GM19467 (cell line): ENCODE data around the gene HBEGF.
"Not testable (repeated sequence)": the region's sequence is repeated elsewhere in the genome, so short reads cannot be mapped to it uniquely, and the experiment has no call there.

Experiments used
- ATAC-seq: cut with Tn5 transposase; IDR thresholded peaks from one replicate; pipeline ENCODE4 v1.9.1; 2021; ENCODE audit warnings: mild to moderate bottlenecking, moderate library complexity; ENCODE audit not compliant: unreplicated experiment

HBEGF gene

GRCh38 chr5:140361901-140362300 lies 15.5 kb upstream of the HBEGF start:
- ATAC-seq = no peak

DNA sequence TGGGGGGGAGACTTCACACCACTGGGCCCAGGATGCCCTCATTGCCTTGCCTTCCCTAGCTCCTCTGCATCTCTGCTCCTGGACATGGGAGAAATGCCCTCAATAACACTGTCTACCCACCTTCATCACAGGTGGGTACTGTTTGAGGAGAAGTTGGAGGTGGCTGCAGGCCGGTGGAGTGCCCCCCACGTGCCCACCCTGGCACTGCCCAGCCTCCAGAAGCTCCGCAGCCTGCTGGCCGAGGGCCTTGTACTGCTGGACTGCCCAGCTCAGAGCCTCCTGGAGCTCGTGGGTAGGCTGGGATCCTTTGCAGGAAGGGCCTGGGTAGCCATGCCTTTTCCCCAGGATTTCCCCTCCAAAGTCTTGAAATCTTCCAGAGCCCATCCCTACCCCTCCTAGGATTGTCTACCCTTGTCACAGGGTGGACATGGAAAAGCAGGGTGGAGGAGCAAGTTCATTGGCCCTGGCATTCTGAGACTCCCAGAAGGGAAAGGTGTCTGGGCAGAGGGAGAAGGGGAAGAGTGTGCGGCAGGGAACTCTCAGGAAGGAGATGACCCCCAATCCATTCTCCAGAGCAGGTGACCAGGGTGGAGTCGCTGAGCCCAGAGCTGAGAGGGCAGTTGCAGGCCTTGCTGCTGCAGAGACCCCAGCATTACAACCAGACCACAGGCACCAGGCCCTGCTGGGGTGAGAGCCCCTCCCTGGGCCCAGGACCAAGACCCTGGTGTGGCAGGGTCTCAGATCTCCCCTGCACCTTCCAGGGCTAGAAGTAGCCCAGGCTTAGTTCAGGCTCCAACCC lies 14.5 kb upstream of the HBEGF start:
- ATAC-seq = no peak

GRCh38 chr5:140360101-140360500 lies 13.7 kb upstream of the HBEGF start, which contains the start of gene SLC4A9:
SLC4A9 (plus strand) TSS chr5:140360194; CDS start chr5:140360237, 43 bp downstream.
- ATAC-seq = no peak

- no peak for ATAC-seq
Observed at GRCh38 chr5:140358738-140359310, 12.4 kb upstream of the HBEGF start.

GRCh38 chr5:140357726-140358093 lies 11.3 kb upstream of the HBEGF start:
- peak; percentile 89 for ATAC-seq

DNA sequence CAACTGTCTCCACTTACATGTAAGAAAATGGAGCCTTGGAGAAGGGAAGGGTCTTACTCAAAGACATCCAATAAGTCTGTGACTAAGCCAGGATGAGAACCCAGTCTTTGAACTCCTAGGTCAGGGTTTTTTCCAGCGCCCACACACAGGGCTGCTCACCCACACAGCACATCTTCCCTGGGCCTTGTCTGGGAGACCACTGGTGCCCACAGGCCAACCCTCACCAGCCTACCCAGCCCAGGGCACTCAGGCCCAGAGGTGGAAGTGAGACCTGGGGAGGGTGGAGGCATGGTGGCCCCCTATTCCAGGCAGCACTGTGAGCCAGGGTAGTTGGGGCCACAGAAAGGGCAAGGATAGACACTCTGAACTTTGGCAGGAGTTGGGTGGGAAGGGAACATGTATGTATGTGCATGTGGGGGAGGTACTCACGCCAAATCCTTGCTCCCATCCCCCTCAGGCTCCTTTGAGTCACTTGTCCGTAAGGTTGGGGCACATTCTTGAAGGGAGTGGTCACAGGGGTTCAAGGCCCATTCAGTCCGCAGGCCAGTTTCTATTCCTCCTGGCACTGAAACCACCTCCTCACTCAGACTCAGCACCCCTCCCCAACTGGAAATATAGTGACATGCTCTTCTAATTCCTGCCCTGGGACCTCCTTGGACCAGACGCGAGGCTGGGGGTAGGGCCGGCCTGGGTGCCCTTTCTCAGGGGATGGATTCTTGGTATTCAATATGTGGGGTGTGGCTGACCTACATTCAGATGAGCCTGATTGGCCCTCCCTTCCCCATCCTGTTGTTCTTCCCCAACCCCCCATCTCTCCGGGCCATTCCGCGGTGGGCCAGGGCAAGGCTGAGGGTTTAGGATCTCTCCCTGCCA lies 10.7 kb upstream of the HBEGF start:
- ATAC-seq = no peak

GRCh38 chr5:140355546-140355945 lies 9.1 kb upstream of the HBEGF start:
- no peak for ATAC-seq

GRCh38 chr5:140351609-140352334 lies 5.4 kb upstream of the HBEGF start:
- ATAC-seq = no peak

GRCh38 chr5:140349244-140349643 lies 2.8 kb upstream of the HBEGF start:
- no peak for ATAC-seq

- ATAC-seq = no peak
Observed at GRCh38 chr5:140348104-140348503, 1.7 kb upstream of the HBEGF start.

DNA sequence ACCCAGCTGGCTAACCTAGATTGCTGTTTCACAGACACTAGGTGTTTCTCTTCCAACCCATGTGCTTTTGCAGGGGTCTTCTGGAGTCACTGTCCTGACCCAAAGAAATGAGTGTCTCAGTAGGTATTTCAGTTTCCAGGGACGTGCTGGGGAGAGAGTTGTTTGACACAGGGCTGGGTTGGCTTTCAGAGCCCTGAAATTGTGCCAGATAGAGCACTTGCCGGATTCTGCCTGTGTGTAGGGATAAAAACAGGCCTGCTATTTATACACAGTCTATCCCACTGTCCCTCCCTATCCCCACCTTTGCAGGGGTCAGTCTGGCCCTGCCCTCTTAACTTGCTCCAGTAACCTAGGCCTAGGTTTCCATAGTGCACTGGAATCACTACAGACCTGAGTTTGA lies 957 bp upstream of the HBEGF start:
- no peak for ATAC-seq

GRCh38 chr5:140345919-140346347 lies 470 bp downstream of the HBEGF start:
- peak; percentile 27 for ATAC-seq

GRCh38 chr5:140344683-140345423 lies 1.6 kb downstream of the HBEGF start:
- no peak for ATAC-seq

GRCh38 chr5:140343849-140344248 lies 2.6 kb downstream of the HBEGF start:
- ATAC-seq = not testable (repeated sequence)

DNA sequence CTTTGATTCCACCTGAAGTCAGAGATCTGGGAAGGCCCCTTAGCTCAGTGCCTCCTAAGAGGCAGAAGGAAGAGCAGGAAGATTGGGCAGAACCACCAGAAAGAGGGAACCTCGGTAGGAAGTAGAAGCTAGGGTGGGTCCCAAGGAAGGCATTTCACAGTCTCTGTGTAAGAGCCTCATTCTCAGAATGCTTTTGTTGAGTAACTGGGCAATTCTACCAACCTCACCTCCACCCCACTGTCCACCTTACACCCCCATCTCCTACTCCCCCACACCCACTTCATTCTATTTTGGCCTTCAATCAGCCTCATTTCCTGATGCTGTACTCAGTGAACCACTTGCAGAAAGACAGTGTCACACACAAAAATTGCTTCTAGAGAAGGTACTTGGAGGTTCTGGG lies 3.5 kb downstream of the HBEGF start:
- no peak for ATAC-seq

DNA sequence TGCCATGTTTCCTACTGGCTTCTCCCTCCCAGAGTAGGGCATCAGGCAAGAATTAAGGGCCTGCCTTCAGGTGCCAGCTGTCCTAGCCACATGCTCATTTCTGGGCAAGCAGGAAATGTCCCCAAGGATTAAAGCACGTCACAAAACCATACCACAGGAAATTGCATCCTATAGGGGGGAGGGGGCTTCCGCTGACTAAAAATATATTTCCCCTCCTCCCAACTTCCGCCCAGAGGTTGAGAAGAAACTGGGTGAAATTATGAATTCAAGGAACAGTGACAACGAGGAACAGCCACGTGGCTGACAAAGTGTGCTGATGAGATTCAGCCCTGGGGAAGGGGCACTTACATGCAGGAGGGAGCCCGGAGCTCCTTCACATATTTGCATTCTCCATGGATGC lies 4.1 kb downstream of the HBEGF start:
- ATAC-seq = no peak

- ATAC-seq = no peak
Observed at GRCh38 chr5:140341591-140341990, 4.8 kb downstream of the HBEGF start.

DNA sequence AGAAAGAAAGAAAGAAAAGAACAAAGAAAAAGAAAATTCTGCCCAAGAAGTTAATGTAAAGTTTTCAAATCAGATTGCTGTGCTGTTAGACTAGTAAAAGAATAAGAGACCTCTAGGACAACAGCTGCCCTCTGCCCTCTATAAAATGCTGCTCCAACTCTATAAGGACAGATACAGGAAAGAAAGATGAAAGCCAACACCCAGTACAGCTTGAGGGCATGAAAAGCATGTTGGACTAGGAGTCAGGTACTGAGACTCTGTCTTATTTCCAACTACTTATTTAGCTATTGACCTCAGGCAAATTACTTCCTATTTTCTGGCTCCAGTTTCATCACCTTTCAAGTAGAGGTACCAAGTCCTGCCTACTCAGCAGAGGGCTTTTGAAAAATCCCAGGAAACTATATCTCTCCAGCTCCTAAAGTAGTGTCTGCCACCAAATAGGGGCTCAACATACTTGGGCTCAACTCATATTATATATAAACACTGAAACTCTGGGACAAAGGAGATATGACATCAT lies 5.7 kb downstream of the HBEGF start:
- ATAC-seq = no peak

DNA sequence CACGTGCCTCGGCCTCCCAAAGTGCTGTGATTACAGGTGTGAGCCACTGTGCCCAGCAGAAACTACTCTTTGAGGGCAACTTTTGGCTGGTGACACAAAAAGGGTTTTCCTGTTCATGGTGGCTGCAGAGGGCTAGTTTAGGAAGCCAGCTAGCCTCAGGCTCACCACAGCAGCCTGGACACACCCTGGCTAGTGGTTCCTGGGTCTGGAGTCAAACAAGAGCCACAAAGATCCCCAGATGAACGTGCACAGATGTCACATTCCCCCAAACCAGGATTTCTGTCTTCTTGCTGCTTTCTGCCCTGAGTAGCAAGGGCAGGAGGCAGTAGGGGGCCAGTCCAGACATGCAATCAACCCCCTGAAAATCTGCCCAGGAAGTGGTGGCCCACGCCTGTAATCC lies 6.8 kb downstream of the HBEGF start:
- no peak for ATAC-seq

- ATAC-seq = no peak
Observed at GRCh38 chr5:140338908-140339307, 7.5 kb downstream of the HBEGF start.
